AG04449 (cell line): Measurements from ENCODE around the gene TNNT2.

ENCODE experiments used
- CTCF ChIA-PET: fragments of 350-600 bp; formaldehyde crosslinking; extraction: SDS; loops from one replicate; lab custom pipeline; 2021; ENCODE audit warnings: antibody characterized with exemption; lab: Yijun Ruan, JAX
- POLR2A ChIA-PET: fragments of 400-600, 350-600 bp; formaldehyde crosslinking; extraction: SDS; loops from one replicate; lab custom pipeline; 2020; ENCODE audit warnings: antibody characterized with exemption, inconsistent platforms; lab: Yijun Ruan, JAX
- DNase-seq: peaks from one replicate; pipeline ENCODE4 v3.0.0-alpha.2; 2010; ENCODE audit warnings: low read depth, low spot score
- H3K4me3 ChIP-seq: 2 replicates; pipeline ENCODE4 v1.5.1; 2011; ENCODE audit warnings: low read depth, mild to moderate bottlenecking, control low read depth, low read length
- CTCF ChIP-seq: IDR thresholded peaks from one replicate; pipeline ENCODE4 v1.5.1; 2011; ENCODE audit warnings: mild to moderate bottlenecking, moderate library complexity, low read length, control low read depth, inconsistent platforms; ENCODE audit not compliant: insufficient read depth; ENCODE audit errors: missing control alignments

The TNNT2 gene

GRCh38 chr1:201317551-201317950 is 59.9 kb downstream of the TNNT2 start:
- DNase-seq: no peak
- no peak for TF ChIP-seq CTCF
- ChIA-PET CTCF (interaction anchor here (10.2 kb wide), 1 partner anchor 30 kb away, joined by 73 read pairs; no protein-coding TSS in a partner anchor), POLR2A (no interaction called here)
- no peak overlapping the region for H3K4me3 ChIP-seq

DNA sequence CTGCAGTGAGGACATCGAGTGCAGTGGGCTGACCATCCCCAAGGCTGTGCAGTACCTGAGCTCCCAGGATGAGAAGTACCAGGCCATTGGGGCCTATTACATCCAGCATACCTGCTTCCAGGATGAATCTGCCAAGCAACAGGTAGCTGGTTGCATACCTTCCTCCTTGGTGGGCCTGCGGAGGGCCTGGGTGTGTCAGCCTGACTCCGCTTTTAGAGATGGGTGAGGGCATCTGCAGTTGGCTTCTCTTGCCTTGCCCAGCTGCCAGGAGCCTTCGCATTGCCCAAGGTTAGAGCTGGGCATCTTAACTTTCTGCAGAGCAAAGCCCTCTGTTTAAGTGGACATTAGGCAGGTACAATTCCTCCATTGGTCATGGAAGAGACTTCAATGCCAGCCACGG is 60.9 kb downstream of the TNNT2 start:
- DNase-seq: no peak
- POLR2A ChIA-PET: no interaction called here
- CTCF ChIA-PET: interaction anchor here (0.7 to 10.2 kb wide), 2 partner anchors 27 to 31 kb away, joined by 3 to 73 read pairs; no protein-coding TSS in a partner anchor
- no peak overlapping the region for H3K4me3 ChIP-seq
- no peak for TF ChIP-seq CTCF

DNA sequence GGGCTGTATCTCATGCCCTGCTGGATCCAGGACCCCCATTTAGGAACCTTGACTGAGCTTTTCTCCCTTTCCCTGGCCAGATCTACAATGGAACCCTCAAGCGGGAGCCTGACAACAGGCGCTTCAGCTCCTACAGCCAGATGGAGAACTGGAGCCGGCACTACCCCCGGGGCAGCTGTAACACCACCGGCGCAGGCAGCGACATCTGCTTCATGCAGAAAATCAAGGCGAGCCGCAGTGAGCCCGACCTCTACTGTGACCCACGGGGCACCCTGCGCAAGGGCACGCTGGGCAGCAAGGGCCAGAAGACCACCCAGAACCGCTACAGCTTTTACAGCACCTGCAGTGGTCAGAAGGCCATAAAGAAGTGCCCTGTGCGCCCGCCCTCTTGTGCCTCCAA is 64.4 kb downstream of the TNNT2 start:
- no peak for DNase-seq
- CTCF ChIA-PET: interaction anchor here (1.3 to 10.2 kb wide), 2 partner anchors 12 to 35 kb away, joined by 3 to 73 read pairs; no protein-coding TSS in a partner anchor
- POLR2A ChIA-PET: no interaction called here
- TF ChIP-seq CTCF: no peak
- no peak overlapping the region for H3K4me3 ChIP-seq

GRCh38 chr1:201312298-201312697 is 65.2 kb downstream of the TNNT2 start:
- POLR2A ChIA-PET: no interaction called here
- H3K4me3 ChIP-seq: no peak overlapping the region
- DNase-seq: no peak
- no peak for TF ChIP-seq CTCF
- CTCF ChIA-PET: interaction anchor here (1.0 to 10.2 kb wide), 5 partner anchors 11 to 58 kb away, joined by 3 to 73 read pairs (median 10); no protein-coding TSS in a partner anchor

- CTCF ChIA-PET: interaction anchor here (1.0 to 10.2 kb wide), 5 partner anchors 10 to 97 kb away, joined by 3 to 73 read pairs (median 10); no protein-coding TSS in a partner anchor
- no peak overlapping the region for H3K4me3 ChIP-seq
- POLR2A ChIA-PET: no interaction called here
- TF ChIP-seq CTCF: no peak
- no peak for DNase-seq
Observed at GRCh38 chr1:201311356-201312011, 66.0 kb downstream of the TNNT2 start.

DNA sequence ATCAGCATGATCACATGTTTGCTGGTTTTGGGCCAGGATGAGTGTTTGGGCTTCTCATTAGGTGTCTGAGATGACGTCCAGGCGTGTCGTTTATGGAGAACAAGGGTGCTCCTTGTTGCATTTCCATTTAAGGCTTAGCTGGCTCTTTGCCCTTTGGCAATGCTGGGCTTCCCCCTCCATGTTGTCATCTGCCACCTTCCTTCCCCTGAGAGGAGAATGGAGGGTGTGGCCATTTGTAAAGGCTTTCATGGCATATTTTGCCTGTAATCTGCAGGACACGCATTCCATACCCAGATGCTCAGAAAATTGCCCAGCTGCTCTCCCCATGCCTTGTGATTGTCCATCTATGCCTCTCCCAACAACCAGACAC is 66.5 kb downstream of the TNNT2 start:
- ChIA-PET POLR2A (no interaction called here), CTCF (interaction anchor here (1.0 to 10.2 kb wide), 4 partner anchors 37 to 98 kb away, joined by 3 to 73 read pairs (median 11); no protein-coding TSS in a partner anchor)
- no peak for DNase-seq
- H3K4me3 ChIP-seq: no peak overlapping the region
- TF ChIP-seq CTCF: no peak
